SK-N-SH (cell line): ENCODE measurements around the gene LIM2. TPM values are rescaled to one million over a fixed set of nuclear protein-coding genes. Genes with fewer than 3 reads are reported as not detected.

ENCODE experiments used
- CTCF ChIA-PET: fragments of 300-600, 350-600 bp; formaldehyde crosslinking; extraction: SDS; loops from one replicate; lab custom pipeline; 2021; lab: Yijun Ruan, JAX
- POLR2A ChIA-PET: fragments of 350-600 bp; sonication (Branson Sonifier 250); formaldehyde crosslinking; extraction: SDS; loops from one replicate; lab custom pipeline; 2020; ENCODE audit warnings: antibody characterized with exemption, inconsistent platforms; lab: Yijun Ruan, JAX
- DNase-seq: peaks from one replicate; pipeline ENCODE4 v3.0.0; 2012
- H2AFZ ChIP-seq: fragments of 200-600 bp; sonication (generic); 2 replicates; pipeline ENCODE4 v1.8.1; 2016; ENCODE audit warnings: antibody characterized with exemption, mild to moderate bottlenecking, low read depth
- H3F3A ChIP-seq: fragments of 200-600 bp; sonication (generic); replicated peaks from 2 replicates; pipeline ENCODE3; 2016; ENCODE audit warnings: antibody characterized with exemption, mild to moderate bottlenecking; ENCODE audit not compliant: insufficient read depth
- H3K27ac ChIP-seq, 2 experiments: fragments of 200-500 bp in 1 of 2; fragments of 200-600 bp in 1 of 2; sonication (Bioruptor generic) in 1 of 2; sonication (generic), shearing (Covaris generic) in 1 of 2; 2 replicates each; pipeline versions ENCODE4 v1.5.1 to v1.6.1; 2014 to 2016; ENCODE audit warnings: low read depth in 2 of 2, inconsistent platforms in 1 of 2, low read length in 1 of 2, mild to moderate bottlenecking in 1 of 2, mixed read lengths in 1 of 2
- H3K27me3 ChIP-seq: fragments of 200-600 bp; sonication (generic), shearing (Covaris generic); 2 replicates; pipeline ENCODE4 v1.6.1; 2016; ENCODE audit warnings: mixed run types; ENCODE audit not compliant: insufficient read depth
- H3K36me3 ChIP-seq, 2 experiments: fragments of 200-500 bp in 1 of 2; fragments of 200-600 bp in 1 of 2; sonication (Bioruptor generic) in 1 of 2; sonication (generic) in 1 of 2; replicated peaks in 1 of 2; 2 replicates each; pipeline versions ENCODE3 to v1.5.1; 2014 to 2016; ENCODE audit warnings: low read length in 1 of 2, mild to moderate bottlenecking in 1 of 2; ENCODE audit not compliant: insufficient read depth in 2 of 2, control insufficient read depth in 1 of 2
- H3K4me1 ChIP-seq, 2 experiments: fragments of 200-500 bp in 1 of 2; fragments of 200-600 bp in 1 of 2; sonication (Bioruptor generic) in 1 of 2; sonication (generic), shearing (Covaris generic) in 1 of 2; 2 replicates each; pipeline versions ENCODE4 v1.5.1 to v1.6.1; 2014 to 2016; ENCODE audit warnings: low read depth in 1 of 2, low read length in 1 of 2, mixed run types in 1 of 2; ENCODE audit not compliant: insufficient read depth in 2 of 2, control insufficient read depth in 1 of 2
- H3K4me2 ChIP-seq: fragments of 200-600 bp; sonication (generic), shearing (Covaris generic); 2 replicates; pipeline ENCODE4 v1.6.1; 2017; ENCODE audit warnings: mixed run types
- H3K4me3 ChIP-seq, 2 experiments: fragments of 200-500 bp in 1 of 2; fragments of 200-600 bp in 1 of 2; sonication (Bioruptor generic) in 1 of 2; sonication (generic), shearing (Covaris generic) in 1 of 2; 2 replicates each; pipeline versions ENCODE4 v1.5.1 to v1.8.1; 2014 to 2016; ENCODE audit warnings: low read depth in 2 of 2, inconsistent platforms in 1 of 2, low read length in 1 of 2, mild to moderate bottlenecking in 1 of 2, mixed read lengths in 1 of 2, moderate library complexity in 1 of 2
- H3K79me2 ChIP-seq: fragments of 200-600 bp; sonication (generic); 2 replicates; pipeline ENCODE4 v1.8.1; 2017; ENCODE audit warnings: mild to moderate bottlenecking; ENCODE audit not compliant: insufficient read depth
- H3K9ac ChIP-seq: fragments of 200-600 bp; sonication (generic); 2 replicates; pipeline ENCODE4 v1.6.1; 2017; ENCODE audit warnings: mixed run types
- H3K9me2 ChIP-seq: fragments of 200-600 bp; sonication (generic); 2 replicates; pipeline ENCODE4 v1.6.1; 2017; ENCODE audit warnings: mixed run types
- H3K9me3 ChIP-seq: fragments of 200-600 bp; sonication (generic); 2 replicates; pipeline ENCODE4 v1.6.1; 2017; ENCODE audit warnings: mixed run types, mild to moderate bottlenecking, moderate library complexity
- H4K20me1 ChIP-seq: fragments of 200-600 bp; sonication (generic); 2 replicates; pipeline ENCODE4 v1.6.1; 2017; ENCODE audit warnings: mild to moderate bottlenecking, mixed run types; ENCODE audit not compliant: insufficient read depth
- CHD2 ChIP-seq: fragments of 150-350 bp; IDR thresholded peaks from 2 replicates; pipeline ENCODE4 v1.6.1; 2018; ENCODE audit warnings: low read length; ENCODE audit not compliant: partially characterized antibody
- FOXJ3 ChIP-seq: sonication (generic); formaldehyde crosslinking; IDR thresholded peaks from 2 replicates; pipeline ENCODE4 v1.5.1; 2020; ENCODE audit warnings: mild to moderate bottlenecking, missing genetic modification reagents
- FOXM1 ChIP-seq: IDR thresholded peaks from 2 replicates; pipeline ENCODE4 v1.4.0; 2012; ENCODE audit warnings: low read depth, mild to moderate bottlenecking
- GABPA ChIP-seq: IDR thresholded peaks from 2 replicates; pipeline ENCODE4 v1.4.0; 2012; ENCODE audit warnings: low read depth, mild to moderate bottlenecking
- GATA2 ChIP-seq: sonication (generic); formaldehyde crosslinking; IDR thresholded peaks from 2 replicates; pipeline ENCODE4 v1.5.0; 2020; ENCODE audit warnings: mild to moderate bottlenecking, missing genetic modification reagents
- JUND ChIP-seq: IDR thresholded peaks from 2 replicates; pipeline ENCODE4 v1.4.0; 2012
- MEF2A ChIP-seq: IDR thresholded peaks from 2 replicates; pipeline ENCODE4 v1.4.0; 2012; ENCODE audit warnings: low read depth, borderline replicate concordance
- MXI1 ChIP-seq: IDR thresholded peaks from 2 replicates; pipeline ENCODE4 v1.6.1; 2012; ENCODE audit warnings: mild to moderate bottlenecking, low read depth, low read length, improper control_type of control experiment
- NFIC ChIP-seq: IDR thresholded peaks from 2 replicates; pipeline ENCODE4 v1.4.0; 2012; ENCODE audit warnings: borderline replicate concordance
- NRF1 ChIP-seq: IDR thresholded peaks from 2 replicates; pipeline ENCODE4 v1.6.1; 2012; ENCODE audit warnings: low read depth, mild to moderate bottlenecking, low read length
- POLR2AphosphoS5 ChIP-seq: IDR thresholded peaks from 2 replicates; pipeline ENCODE4 v1.6.1; 2012; ENCODE audit warnings: low read depth, low read length
- REST ChIP-seq: IDR thresholded peaks from 2 replicates; pipeline ENCODE4 v1.6.1; 2012; ENCODE audit warnings: mild to moderate bottlenecking, low read depth, low read length, moderate library complexity
- RFX5 ChIP-seq: IDR thresholded peaks from 2 replicates; pipeline ENCODE4 v1.6.1; 2012; ENCODE audit warnings: mild to moderate bottlenecking, improper control_type of control experiment, low read length
- RXRA ChIP-seq: IDR thresholded peaks from 2 replicates; pipeline ENCODE4 v1.4.0; 2012; ENCODE audit warnings: low read depth, mild to moderate bottlenecking, borderline replicate concordance
- TAF1 ChIP-seq: IDR thresholded peaks from 2 replicates; pipeline ENCODE4 v1.6.1; 2012; ENCODE audit warnings: low read depth, mild to moderate bottlenecking, low read length, moderate library complexity, borderline replicate concordance
- TEAD4 ChIP-seq: IDR thresholded peaks from 2 replicates; pipeline ENCODE4 v1.4.0; 2012; ENCODE audit warnings: mild to moderate bottlenecking, borderline replicate concordance; ENCODE audit not compliant: insufficient read depth
- USF1 ChIP-seq: IDR thresholded peaks from 2 replicates; pipeline ENCODE4 v1.4.0; 2012; ENCODE audit warnings: low read depth, borderline replicate concordance
- USF2 ChIP-seq: fragments of 150-350 bp; IDR thresholded peaks from 2 replicates; pipeline ENCODE4 v1.6.1; 2017; ENCODE audit warnings: antibody characterized with exemption, low read length, low read depth, borderline replicate concordance
- YY1 ChIP-seq: IDR thresholded peaks from 2 replicates; pipeline ENCODE4 v1.4.0; 2012; ENCODE audit warnings: low read depth, mild to moderate bottlenecking
- ZBTB33 ChIP-seq: IDR thresholded peaks from 2 replicates; pipeline ENCODE4 v1.4.0; 2012; ENCODE audit warnings: low read depth, borderline replicate concordance
- WGBS: methylation state at CpG from one replicate; pipeline ENCODE4 v1.1.6; 2017; ENCODE audit warnings: low lambda C conversion rate; 5-methylcytosine and 5-hydroxymethylcytosine counted together
- polyA plus RNA-seq, 3 experiments: library from polyadenylated mRNA; depleted of rRNA; stranded (reverse); fragments of >200 nt; gene quantifications; 2 replicates each; pipeline ENCODE4 v1.2.3, GENCODE V29; 2012

The LIM2 gene
- polyA plus RNA-seq, 1 of the 3 experiments (the other 2 are of a cell fraction): not detected

GRCh38 chr19:51330366-51330765, 57.4 kb downstream of the LIM2 start:
- ChIA-PET CTCF (no interaction called here), POLR2A (interaction anchor here (0.6 kb wide), 1 partner anchor 37 kb away, joined by 4 read pairs; no protein-coding TSS in a partner anchor)
- DNase-seq: no peak
- Histone ChIP-seq H3K4me3 (no peak overlapping the region), H3K9ac (no peak overlapping the region), H4K20me1 (no peaks in the 10 kb centered on the region), H3K4me1 (no peaks in the 10 kb centered on the region), H3K79me2 (no peaks in the 10 kb centered on the region), H3K9me3 (no peaks in the 10 kb centered on the region), H2AFZ (no peak overlapping the region)
- TF ChIP-seq NFIC (no peak), USF2 (no peak), NRF1 (no peak), ZBTB33 (no peak), REST (no peak), JUND (no peak), YY1 (no peak), GABPA (no peak), CHD2 (no peak), MEF2A (no peak), TAF1 (no peak), RXRA (no peak), GATA2 (CRISPR knock-in tag) (no peak), FOXJ3 (no peak), MXI1 (no peak), POLR2AphosphoS5 (no peak), USF1 (no peak), FOXM1 (no peak), RFX5 (no peak), TEAD4 (no peak)
- TF ChIP-seq, all 33 proteins: peak for 0
- H3K27me3 ChIP-seq: no peaks in the 10 kb centered on the region
- 77% methylated on average over 4 of the region's 4 CpGs for WGBS
- no peak overlapping the region for H3K27ac ChIP-seq
- no peaks in the 10 kb centered on the region for H3F3A ChIP-seq
- no peak overlapping the region for H3K4me2 ChIP-seq
- no peaks in the 10 kb centered on the region for H3K9me2 ChIP-seq
- no peaks in the 10 kb centered on the region for H3K36me3 ChIP-seq

Other genes starting within 250 kb of the LIM2 start
- gene SIGLEC7, start 245.7 kb downstream of the LIM2 start, polyA plus RNA-seq (2012; rRNA removed): not detected in 2 replicates
- gene CD33, start 162.9 kb downstream of the LIM2 start, polyA plus RNA-seq (2012; rRNA removed): 0.36 and 0.67 TPM in 2 replicates
- gene SIGLECL1, start 136.9 kb downstream of the LIM2 start, polyA plus RNA-seq (2012; rRNA removed): not detected in 2 replicates
- gene IGLON5, start 76.3 kb downstream of the LIM2 start, polyA plus RNA-seq (2012; rRNA removed): 0.36 and 0.60 TPM in 2 replicates
- 2.3 and 2.7 TPM in 2 replicates for gene VSIG10L, start 45.8 kb downstream of the LIM2 start, polyA plus RNA-seq (2012; rRNA removed)
- gene ETFB, start 21.6 kb downstream of the LIM2 start, polyA plus RNA-seq (2012; rRNA removed): 130 and 169 TPM in 2 replicates
- gene CLDND2, start 19.0 kb downstream of the LIM2 start, polyA plus RNA-seq (2012; rRNA removed): 0.26 TPM in 1 of 2 replicates, not detected in the other
- not detected in 2 replicates for gene NKG7, start 15.3 kb downstream of the LIM2 start, polyA plus RNA-seq (2012; rRNA removed)
- not detected in 2 replicates for gene C19orf84, start 2.6 kb upstream of the LIM2 start, polyA plus RNA-seq (2012; rRNA removed)
- gene SIGLEC10, start 29.7 kb upstream of the LIM2 start, polyA plus RNA-seq (2012; rRNA removed): not detected in 2 replicates
- gene SIGLEC8, start 70.5 kb upstream of the LIM2 start, polyA plus RNA-seq (2012; rRNA removed): not detected in 2 replicates
- gene CEACAM18, start 90.6 kb upstream of the LIM2 start, polyA plus RNA-seq (2012; rRNA removed): not detected in 2 replicates
- gene SIGLEC12, start 113.8 kb upstream of the LIM2 start, polyA plus RNA-seq (2012; rRNA removed): not detected in 2 replicates
- not detected in 2 replicates for gene SIGLEC6, start 143.7 kb upstream of the LIM2 start, polyA plus RNA-seq (2012; rRNA removed)
- gene ZNF175, start 183.3 kb upstream of the LIM2 start, polyA plus RNA-seq (2012; rRNA removed): 3.1 and 4.9 TPM in 2 replicates
- gene SIGLEC5, start 242.4 kb upstream of the LIM2 start, polyA plus RNA-seq (2012; rRNA removed): not detected in 2 replicates